Measurements from ENCODE around the gene KCP.

KCP gene

GRCh38 chr7:128879939-128880746 is 30.4 kb downstream of the KCP start:
- peaks cover 9% of the 10 kb centered on the region for H3K36me3 ChIP-seq (ENCODE audit: control insufficient read depth, insufficient read depth, low read length)
- no peak overlapping the region for H3K4me3 ChIP-seq (replicated peaks; ENCODE audit: low read depth, low read length)
- TF ChIP-seq CTCF (IDR thresholded peaks at IDR 0.05; ENCODE audit: insufficient read depth, low read length, poor library complexity, severe bottlenecking): no peak
- H3K27me3 ChIP-seq (replicated peaks; ENCODE audit: control insufficient read depth, insufficient read depth, low read length): no peaks in the 10 kb centered on the region
- DNase-seq (ENCODE audit: extremely low read depth, insufficient read length): no peak

GRCh38 chr7:128879461-128879938 is 31.0 kb downstream of the KCP start:
- peaks cover 9% of the 10 kb centered on the region for H3K36me3 ChIP-seq (ENCODE audit: control insufficient read depth, insufficient read depth, low read length)
- H3K27me3 ChIP-seq (replicated peaks; ENCODE audit: control insufficient read depth, insufficient read depth, low read length): no peaks in the 10 kb centered on the region
- TF ChIP-seq CTCF (IDR thresholded peaks at IDR 0.05; ENCODE audit: insufficient read depth, low read length, poor library complexity, severe bottlenecking): no peak
- DNase-seq (ENCODE audit: extremely low read depth, insufficient read length): no peak
- no peak overlapping the region for H3K4me3 ChIP-seq (replicated peaks; ENCODE audit: low read depth, low read length)

GRCh38 chr7:128878226-128879105 is 32.0 kb downstream of the KCP start:
- no peak for DNase-seq (ENCODE audit: extremely low read depth, insufficient read length)
- Histone ChIP-seq H3K27me3 (replicated peaks; ENCODE audit: control insufficient read depth, insufficient read depth, low read length) (no peaks in the 10 kb centered on the region), H3K4me3 (replicated peaks; ENCODE audit: low read depth, low read length) (no peak overlapping the region), H3K36me3 (ENCODE audit: control insufficient read depth, insufficient read depth, low read length) (peaks cover 9% of the 10 kb centered on the region)
- TF ChIP-seq CTCF (IDR thresholded peaks at IDR 0.05; ENCODE audit: insufficient read depth, low read length, poor library complexity, severe bottlenecking): no peak

GRCh38 chr7:128877756-128878120 is 32.8 kb downstream of the KCP start:
- Histone ChIP-seq H3K4me3 (replicated peaks; ENCODE audit: low read depth, low read length) (no peak overlapping the region), H3K27me3 (replicated peaks; ENCODE audit: control insufficient read depth, insufficient read depth, low read length) (no peaks in the 10 kb centered on the region), H3K36me3 (ENCODE audit: control insufficient read depth, insufficient read depth, low read length) (peaks cover 9% of the 10 kb centered on the region)
- no peak for TF ChIP-seq CTCF (IDR thresholded peaks at IDR 0.05; ENCODE audit: insufficient read depth, low read length, poor library complexity, severe bottlenecking)
- DNase-seq (ENCODE audit: extremely low read depth, insufficient read length): no peak

GRCh38 chr7:128876978-128877755 is 33.3 kb downstream of the KCP start:
- Histone ChIP-seq H3K27me3 (replicated peaks; ENCODE audit: control insufficient read depth, insufficient read depth, low read length) (no peaks in the 10 kb centered on the region), H3K36me3 (ENCODE audit: control insufficient read depth, insufficient read depth, low read length) (peaks cover 9% of the 10 kb centered on the region), H3K4me3 (replicated peaks; ENCODE audit: low read depth, low read length) (no peak overlapping the region)
- TF ChIP-seq CTCF (IDR thresholded peaks at IDR 0.05; ENCODE audit: insufficient read depth, low read length, poor library complexity, severe bottlenecking): no peak
- no peak for DNase-seq (ENCODE audit: extremely low read depth, insufficient read length)
